Measurements from ENCODE around the gene AFG1L.
"Not testable (repeated sequence)": the region's sequence is repeated elsewhere in the genome, so short reads cannot be mapped to it uniquely, and the experiment has no call there.

The AFG1L gene

DNA sequence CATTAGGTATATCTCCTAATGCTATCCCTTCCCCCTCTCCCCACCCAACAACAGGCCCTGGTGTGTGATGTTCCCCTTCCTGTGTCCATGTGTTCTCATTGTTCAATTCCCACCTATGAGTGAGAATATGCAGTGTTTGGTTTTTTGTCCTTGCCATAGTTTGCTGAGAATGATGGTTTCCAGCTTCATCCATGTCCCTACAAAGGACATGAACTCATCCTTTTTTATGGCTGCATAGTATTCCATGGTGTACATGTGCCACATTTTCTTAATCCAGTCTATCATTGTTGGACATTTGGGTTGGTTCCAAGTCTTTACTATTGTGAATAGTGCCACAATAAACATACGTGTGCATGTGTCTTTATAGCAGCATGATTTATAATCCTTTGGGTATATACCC, 154.9 kb downstream of the AFG1L start:
- not testable (repeated sequence) for DNase-seq

GRCh38 chr6:108451816-108452215, 157.0 kb downstream of the AFG1L start:
- DNase-seq: no peak

DNA sequence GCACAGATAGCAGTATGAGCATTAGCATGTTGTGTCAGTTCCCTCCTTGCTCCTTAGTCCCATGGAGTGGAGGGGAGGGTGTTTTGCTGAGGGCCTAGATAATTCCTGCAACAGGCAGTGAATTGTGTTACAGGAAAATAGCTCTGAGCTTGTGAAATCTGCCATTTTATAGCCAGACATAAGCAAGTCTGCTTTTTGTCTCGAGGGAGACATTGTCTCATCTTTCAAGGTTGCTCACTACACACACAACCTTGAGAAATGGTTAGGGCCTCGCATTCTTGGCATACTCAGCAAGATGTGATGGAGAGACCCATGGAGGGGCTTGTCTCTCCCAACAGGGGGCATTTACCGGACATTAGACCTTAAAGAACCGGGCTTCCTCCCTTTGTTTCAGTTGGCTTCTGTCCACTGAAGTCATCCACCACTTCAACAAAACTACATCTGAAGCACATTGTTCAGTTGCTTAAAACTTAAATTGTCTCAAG, 157.9 kb downstream of the AFG1L start:
- DNase-seq: no peak

GRCh38 chr6:108453601-108454185, 158.8 kb downstream of the AFG1L start:
- no peak for DNase-seq

DNA sequence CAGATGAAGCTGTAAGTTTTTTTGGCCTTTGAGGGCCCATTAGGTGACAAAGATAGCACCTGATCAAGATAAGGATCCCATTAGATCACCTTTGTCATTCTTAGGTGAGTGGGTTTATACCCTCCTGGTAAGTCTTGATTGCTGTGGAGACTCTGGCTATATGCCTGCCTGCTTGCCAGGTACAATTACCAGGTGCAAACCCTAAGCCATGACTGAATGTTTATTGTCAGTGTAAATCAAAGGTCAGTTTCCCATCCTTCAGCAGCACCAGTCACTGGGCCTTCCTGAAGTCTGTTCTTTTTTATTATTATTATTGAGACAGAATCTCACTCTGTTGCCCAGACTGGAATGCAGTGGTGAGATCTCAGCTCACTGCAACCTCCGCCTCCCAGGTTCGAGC, 159.5 kb downstream of the AFG1L start:
- no peak for DNase-seq

DNA sequence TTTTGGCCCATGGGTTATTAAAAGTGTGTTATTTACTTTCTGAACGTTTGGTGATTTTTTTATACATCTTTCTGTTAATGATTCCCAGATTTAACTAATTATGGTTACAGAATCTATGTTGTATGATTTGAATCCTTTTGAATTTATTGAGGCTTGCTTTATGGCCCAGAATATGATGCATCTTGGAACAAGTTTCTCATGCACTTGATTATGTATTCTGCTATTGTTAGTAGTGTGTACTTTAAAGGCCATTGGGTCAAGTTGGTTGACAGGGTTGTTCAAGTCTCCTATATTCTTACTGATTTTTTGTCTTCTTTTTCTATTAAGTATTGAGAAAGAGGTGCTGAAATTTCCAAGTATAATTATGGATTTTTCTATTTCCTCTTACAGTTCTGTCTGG, 160.8 kb downstream of the AFG1L start:
- no peak for DNase-seq

- peak in 15 of 58 donors; percentile 2 to 59 (median 11) for DNase-seq
Measured at GRCh38 chr6:108463784-108464183, 168.9 kb downstream of the AFG1L start.

GRCh38 chr6:108464418-108465097, 169.7 kb downstream of the AFG1L start:
- peak in 1 of 58 donors; percentile 1 for DNase-seq

DNA sequence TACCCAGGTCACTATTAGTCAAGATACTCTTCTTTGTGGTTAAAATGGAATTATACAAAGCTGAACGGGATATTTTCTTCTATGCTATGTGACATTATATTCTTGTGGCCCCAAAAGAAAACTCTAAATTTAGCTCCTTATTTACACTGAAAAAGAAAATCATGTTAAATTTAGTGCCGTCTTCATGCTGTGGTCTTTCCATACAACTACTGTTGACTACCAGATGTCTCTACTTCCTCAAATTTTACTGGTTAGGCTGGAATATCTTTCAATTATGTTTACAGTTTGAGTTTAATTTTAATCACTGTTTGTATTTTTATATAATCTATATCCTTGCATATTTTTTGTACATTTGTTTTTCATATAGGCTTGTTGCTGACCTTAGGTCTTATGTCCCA, 170.2 kb downstream of the AFG1L start:
- no peak for DNase-seq

- no peak for DNase-seq
Measured at GRCh38 chr6:108468346-108468745, 173.5 kb downstream of the AFG1L start.

GRCh38 chr6:108469316-108469715, 174.5 kb downstream of the AFG1L start:
- no peak for DNase-seq

- DNase-seq: no peak
Measured at GRCh38 chr6:108473197-108473596, 178.3 kb downstream of the AFG1L start.

DNA sequence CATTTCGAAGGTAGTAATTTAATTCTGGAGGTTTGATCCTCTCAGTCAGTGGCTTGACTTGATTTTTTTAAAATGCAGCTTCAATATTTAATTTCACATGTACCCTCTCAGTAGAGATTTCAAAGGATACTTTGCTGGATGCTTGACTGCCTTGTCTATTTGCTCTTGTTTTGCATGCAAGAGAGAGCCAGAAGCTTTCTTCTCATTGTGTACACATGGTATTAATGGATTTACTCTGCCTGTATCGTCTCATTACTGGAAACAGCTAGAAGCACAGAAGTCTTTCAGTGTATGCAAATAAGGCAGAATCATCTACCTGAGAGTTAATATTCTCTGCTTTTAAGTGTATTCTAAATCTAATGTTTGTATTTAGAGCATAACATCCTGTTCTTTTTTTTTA, 181.5 kb downstream of the AFG1L start:
- no peak for DNase-seq

DNA sequence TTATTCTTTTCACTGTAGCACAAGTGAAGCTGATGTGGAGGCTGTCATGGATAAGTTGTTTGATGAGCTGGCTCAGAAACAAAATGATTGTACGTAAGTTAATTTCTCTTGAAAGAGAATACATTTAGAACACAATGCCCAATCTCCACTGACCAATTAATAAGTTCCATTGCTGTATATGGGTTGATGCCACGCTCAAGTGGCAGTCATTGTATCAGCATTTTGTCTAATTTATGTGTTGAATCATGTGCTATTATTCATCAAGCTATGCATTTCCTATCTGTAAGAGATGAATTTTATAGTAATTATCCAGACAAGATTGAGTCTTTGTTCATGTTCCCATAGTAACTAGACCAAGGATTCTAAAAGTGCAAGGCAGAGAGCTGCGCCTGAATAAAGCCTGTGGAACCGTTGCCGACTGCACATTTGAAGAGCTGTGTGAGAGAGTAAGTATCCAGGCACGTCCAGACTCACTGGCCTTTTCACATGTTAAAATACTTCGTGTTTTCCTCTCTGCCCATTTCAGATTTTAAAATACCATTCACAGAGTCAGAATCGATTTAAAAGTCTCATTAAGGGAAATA, 182.1 kb downstream of the AFG1L start:
- peak in 27 of 58 donors; percentile 2 to 52 (median 15) for DNase-seq

DNA sequence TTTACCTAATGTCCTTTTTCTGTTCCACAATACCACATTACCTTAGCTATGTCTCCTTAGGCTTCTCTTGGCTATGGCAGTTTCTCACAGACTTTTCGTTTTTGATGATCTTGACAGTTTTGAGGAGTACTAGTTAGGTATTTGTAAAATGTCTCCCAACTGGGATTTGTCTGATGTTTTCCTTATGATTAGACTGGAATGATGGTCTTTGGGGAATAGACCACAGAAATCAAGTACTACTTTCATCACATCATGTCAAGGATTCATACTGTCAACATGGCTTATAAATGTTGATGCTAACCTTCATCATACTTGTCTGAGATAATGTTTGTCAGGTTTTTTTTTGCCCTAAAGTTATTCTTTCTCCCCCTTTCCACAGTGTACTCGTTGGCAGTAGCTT, 187.7 kb downstream of the AFG1L start:
- no peak for DNase-seq

DNA sequence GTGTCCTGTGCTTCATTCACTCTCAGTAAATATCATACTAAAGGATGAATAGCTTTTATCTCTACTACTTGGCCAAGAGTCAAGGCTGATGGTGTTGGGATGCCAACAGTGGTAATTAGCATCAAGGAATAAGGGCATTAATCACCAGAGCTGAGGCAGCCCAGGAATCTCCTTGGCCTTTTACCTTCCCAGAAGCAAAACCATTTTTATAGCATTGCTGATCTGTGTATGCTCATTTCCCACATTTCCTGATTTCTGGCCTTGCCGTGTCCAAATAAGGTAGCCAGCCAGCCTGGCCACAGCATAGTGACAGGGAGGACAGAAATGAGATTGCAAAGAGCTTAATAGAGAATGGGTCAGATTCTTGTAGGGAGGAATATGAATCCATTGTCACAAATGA, 189.2 kb downstream of the AFG1L start:
- DNase-seq: no peak

- DNase-seq: no peak
Measured at GRCh38 chr6:108489699-108490098, 194.8 kb downstream of the AFG1L start.

- DNase-seq: peak in 1 of 58 donors; percentile 24
Measured at GRCh38 chr6:108492131-108492766, 197.4 kb downstream of the AFG1L start.

GRCh38 chr6:108494434-108494833, 199.6 kb downstream of the AFG1L start:
- no peak for DNase-seq

GRCh38 chr6:108497883-108498282, 203.0 kb downstream of the AFG1L start:
- DNase-seq: no peak

- no peak for DNase-seq
Measured at GRCh38 chr6:108501559-108501958, 206.7 kb downstream of the AFG1L start.

- DNase-seq: no peak
Measured at GRCh38 chr6:108502832-108503231, 208.0 kb downstream of the AFG1L start.

All from anterior cingulate cortex (tissue), 58 donors.